Non-pigmented ciliary epithelial cell (primary cell): ENCODE data around the gene SLC7A11.
A peak's percentile ranks its signal among the peaks of the same experiment; 100 is the strongest.

Experiments
- DNase-seq: peaks from one replicate; pipeline ENCODE4 v3.0.0-alpha.2; 2010; ENCODE audit warnings: low read depth

SLC7A11 gene

DNA sequence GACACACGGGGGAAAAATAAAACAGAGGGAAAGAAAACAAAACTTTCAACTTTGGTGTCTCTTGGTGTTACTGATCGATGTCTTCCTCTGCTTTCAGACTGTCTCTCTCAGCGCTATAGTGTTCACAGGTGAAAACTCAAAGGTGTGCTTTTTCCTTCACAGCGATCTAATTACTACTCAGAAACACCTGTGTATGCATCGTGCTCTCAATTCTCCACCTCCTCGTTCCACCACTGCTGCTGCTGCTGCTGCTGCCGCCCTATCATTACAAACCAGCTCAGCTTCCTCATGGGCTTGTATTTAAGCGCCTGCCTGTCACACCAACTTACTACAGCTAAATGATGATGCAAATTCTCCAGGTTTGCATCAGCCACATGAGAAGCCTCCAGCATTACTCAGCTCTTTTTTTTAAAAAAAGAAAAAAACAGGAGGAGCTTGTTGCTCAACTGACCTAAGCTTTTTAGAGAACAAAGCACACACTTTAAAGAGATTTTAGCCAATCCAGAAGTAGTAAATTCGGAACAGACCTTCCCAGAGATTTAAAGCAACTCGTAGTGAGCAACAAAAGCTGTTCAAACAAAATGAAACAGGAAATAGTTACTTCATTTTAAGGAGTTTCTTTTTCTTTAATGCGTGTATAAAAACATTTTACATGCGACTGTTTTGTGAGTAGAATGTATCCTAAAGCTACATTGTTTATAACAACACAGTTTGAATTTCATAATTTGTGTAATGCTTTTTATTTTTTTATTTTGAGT, at the start of gene SLC7A11:
Gene SLC7A11 (minus strand): TSS at position 274 of the 758 bp plus-strand sequence. CDS start 280 bp downstream, outside the sequence.
- peak; percentile 96 for DNase-seq

DNA sequence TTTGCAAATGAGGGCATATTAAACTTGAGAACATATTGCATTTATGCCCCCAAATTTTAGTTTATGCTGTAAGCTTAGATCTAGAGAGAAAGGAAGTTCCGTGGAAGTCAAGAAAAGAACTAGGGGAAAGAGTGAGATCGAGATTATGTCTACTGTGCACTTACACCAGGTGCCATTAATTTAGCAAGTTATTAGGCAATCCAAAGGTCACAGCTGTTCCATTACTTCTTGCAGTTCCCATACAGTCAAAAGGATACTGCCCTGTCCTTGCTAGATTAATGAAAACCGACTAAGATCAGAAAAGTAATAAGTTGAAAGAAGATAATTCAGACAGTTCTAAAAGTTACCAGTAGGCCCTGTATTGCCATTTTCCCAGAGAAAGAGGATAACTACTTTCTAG, 49.3 kb upstream of the SLC7A11 start:
- DNase-seq: no peak

DNA sequence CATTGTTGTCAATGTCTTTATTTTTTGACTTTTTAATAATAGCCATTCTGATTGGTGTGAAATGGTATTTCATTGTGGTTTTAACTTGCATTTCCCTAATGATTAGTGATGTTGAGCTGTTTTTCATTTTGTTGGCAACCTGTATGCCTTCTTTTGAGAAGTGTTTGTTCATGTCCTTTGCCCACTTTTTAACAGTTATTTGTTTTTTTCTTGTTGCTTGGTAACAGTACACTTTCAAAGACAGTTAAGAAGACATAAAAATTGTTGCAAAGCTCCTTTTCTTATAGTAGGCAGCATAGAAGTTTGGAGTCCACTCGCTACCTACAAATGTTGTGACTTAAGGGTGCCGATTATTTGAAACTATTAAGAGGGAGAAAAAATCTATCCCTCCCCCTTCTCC, 48.7 kb upstream of the SLC7A11 start:
- no peak for DNase-seq

DNA sequence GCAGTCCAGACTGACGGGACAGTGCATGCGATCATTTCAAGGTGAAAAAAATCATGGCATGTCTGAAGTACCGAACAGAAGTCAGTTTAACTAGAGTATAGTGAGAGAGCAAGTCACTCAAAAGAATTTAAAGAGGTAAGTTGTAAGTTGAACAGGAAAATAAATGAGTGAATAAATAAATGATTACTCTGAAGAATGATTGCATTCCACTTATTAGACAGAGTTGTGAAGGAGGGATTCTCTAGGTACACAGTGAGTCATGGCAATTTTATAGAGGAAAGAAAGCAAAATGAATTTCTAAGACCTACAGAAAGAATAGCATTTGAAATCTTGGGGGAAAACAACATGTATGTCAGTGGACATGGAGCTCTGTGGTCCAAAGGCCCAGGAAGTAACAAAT, 37.1 kb upstream of the SLC7A11 start:
- no peak for DNase-seq

DNA sequence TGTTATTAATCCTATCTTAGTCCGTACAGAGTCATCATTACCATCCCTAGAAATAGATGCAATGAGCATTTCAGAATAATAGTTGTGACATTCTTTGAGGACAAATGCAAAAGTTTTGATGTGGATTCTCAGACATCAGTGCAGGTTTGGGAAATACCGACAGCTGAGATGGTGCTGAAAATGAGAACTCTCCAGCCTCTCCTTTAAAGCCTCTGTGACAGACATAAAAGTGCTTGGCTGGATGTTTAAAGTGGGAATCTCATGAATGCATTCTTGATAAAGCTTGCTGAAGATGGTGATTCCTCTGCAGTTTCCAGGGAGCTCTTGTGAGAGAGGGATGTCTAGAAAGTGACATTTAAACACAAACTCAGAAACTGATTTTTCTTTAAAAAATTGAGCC, 35.0 kb upstream of the SLC7A11 start:
- DNase-seq: no peak

DNA sequence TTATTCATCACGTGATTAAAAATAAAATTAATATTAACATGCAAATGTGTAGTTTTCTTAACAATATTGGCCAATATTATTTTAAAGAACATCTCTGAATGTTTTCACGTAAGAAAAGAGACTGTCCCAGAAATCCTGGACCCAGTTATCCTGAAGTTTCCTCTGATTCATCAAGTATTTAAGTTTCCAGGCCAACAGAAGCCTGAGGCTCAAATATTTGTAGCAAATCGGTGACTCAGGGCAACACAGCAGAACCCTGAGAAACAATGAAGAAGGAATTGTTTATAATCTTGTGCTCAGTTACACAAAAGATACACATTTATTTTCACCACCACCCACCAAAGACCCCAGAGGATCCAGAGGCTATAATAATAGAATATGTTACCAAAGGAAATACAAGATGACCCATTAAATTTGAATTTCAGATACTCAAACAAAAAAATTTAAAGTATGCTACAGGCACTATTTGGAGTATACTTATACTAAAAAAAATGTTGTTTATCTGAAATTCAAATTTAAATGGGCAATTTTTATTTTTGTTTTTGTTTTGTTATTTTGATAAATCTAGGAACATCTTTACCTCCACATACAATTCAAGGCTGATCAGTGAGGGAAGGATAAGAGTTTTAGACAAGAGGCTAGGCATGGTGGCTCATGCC, 33.9 kb upstream of the SLC7A11 start:
- DNase-seq: peak; percentile 53

DNA sequence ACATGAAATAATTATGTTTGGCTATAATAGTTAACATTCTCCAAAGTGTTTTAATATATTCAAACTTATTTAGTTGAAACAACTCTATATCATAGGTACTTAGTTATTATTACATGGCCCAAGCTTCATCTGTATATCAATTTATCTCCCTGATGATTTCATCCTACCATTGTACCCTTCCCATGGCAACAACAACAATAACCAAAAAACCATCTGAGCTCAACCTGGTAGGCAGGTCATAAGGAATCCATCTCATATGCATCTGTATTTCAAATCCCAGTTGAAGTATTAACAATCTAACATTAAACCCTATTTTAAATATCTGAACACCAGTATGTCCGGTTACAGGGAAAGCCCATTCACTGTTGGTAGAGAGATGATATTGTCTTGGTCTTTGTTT, 33.1 kb upstream of the SLC7A11 start:
- no peak for DNase-seq

DNA sequence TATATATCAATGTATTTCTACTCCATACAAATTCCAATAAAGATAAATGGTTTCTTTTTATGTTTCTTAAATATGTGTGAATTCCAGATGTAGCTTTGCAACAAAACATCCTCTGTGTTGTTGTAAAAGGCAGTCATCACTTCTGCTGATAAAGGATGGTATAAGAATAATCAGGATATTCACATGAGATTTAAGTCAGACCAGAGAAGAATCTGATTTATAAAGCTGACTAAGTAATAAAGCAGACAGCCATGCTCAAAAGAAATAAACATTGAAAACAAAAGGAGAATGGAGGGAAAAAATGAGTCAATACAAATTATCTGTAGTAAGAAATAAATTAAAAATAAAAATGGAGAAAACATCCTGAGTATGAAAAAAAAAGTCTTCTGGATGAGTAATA, 27.0 kb upstream of the SLC7A11 start:
- no peak for DNase-seq

DNA sequence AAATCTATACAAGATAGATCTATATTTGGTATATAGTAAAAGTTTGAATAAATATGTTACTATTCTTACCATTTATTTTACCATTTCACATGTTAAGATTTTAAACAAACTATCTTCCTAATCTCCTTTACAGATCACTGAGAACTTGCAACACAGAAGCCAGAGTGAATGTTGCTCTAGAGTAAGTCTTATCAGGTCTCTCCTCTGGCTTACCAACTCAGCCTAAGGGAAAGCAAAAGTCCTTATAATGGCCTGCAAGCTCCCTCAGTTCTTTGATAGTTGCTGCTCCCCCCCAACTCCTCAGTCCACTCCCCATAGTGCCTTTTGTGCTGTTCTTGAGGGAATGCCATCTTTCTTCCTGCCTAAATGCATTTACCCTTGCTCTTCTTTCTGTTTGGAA, 25.7 kb upstream of the SLC7A11 start:
- DNase-seq: no peak

DNA sequence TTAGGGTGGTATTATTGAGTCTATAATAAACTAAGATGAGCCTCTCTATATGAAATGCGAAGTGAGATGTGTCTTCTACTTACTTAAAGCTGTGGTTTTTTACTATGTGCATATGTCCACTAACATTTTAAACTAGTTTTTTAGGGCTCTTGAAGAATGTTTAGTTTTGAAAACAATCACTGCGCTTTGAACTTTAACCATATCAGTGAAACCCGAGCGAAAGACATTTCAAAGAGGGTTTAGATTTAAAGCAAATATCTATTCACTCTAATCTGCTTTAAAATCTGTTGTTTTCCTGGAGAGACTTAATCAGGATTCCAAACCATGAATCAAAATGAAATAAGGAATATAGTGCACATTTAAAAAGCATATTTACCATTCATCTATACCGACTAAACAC, 24.8 kb upstream of the SLC7A11 start:
- DNase-seq: no peak

DNA sequence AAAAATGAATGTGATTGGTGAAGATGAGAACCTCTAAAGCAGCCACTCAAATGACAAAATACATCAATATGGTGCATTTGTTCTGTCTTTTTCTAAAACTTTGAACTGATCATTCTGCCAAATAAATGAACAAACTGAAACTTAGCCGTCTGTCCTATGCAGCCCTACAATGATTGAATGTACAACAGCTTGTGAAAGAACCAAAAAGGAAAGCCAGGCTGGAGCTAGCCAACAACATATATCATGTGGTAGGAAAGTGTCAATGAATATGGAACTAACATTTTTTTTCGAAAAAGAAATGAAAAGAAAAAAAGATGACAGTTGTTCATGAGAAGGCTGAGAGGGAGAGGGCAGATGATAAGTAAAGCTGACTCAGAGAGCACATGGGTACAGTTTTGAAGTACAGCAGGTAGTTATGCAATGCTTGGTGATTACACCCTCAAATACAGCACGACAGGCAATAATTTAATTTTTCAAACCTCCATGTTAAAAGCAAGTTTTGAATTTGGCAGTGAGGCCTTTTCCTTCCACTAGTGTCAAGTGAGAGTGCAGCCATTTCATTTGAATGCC, 21.2 kb upstream of the SLC7A11 start:
- no peak for DNase-seq

DNA sequence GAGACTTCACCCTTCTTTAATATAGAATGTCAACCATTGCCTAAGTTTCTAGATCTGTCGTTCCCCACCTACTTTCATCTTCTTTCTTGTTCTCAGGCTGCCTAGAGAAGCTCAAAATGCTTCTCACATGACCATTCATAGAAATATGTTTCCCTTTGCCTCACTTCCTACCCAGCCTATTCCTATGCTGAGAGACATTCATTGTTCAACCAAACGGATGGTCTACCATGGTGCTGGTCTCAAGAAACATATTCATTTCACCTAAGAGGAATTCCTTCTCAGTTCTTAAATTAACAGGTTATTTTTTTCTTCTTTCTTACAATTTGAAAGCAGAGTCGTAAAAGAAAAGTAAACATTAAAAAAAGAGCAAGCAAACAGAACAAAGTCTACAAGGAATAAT, 20.3 kb upstream of the SLC7A11 start:
- no peak for DNase-seq

DNA sequence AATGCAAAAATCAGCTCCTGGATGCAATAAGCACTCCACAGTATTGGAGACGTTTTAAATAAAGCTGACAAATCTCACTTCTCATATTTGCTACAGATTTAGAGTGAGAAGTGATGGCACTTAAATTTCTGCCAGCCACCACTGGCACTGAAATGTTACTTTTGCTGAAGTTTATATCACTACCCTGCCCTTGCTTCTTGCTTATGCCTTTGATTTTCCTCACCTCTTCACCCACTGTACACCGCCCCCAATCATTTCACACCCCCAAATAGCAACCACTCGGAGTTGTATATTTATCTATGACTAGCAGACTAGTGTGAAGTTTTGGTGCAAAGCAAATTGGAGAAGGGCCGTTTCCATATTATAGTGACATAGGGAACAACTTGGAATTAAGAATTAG, 19.9 kb upstream of the SLC7A11 start:
- DNase-seq: no peak

DNA sequence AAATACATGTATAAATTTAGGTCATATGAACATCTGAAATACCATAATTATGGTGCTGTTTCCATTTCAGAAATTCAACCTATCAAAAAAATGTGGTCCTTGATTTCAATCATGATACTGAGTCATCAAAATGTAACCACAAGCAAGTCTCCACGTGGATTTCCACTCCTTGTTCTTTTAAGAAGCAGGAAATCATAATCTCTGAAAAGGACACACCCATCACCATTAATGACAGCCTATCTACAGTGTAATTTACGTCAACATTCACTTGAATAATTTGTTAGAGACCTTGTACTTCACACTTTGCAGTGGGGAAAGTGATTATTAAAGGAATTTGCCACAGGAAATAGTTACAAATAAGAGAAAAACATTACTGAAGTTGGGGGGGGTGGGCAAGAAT, 17.7 kb upstream of the SLC7A11 start:
- DNase-seq: no peak

DNA sequence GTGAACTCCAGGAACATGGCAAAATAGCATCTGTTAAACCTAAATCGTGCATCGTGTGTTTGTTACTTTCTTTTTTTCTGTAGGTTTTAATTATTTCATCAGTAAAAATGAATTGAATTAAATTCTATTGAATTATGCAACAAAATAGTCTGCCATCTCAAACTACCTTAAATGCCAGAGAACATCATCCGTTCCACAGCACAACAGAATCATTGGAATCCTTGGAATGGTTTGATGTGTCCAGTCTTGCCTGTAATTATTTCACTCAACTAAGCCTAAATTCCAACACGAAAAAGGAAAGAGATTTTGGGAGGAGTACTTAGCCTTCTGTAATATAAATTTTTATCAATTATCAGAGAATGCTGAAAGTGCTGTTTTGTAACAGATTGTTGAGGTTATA, 17.1 kb upstream of the SLC7A11 start:
- DNase-seq: no peak

DNA sequence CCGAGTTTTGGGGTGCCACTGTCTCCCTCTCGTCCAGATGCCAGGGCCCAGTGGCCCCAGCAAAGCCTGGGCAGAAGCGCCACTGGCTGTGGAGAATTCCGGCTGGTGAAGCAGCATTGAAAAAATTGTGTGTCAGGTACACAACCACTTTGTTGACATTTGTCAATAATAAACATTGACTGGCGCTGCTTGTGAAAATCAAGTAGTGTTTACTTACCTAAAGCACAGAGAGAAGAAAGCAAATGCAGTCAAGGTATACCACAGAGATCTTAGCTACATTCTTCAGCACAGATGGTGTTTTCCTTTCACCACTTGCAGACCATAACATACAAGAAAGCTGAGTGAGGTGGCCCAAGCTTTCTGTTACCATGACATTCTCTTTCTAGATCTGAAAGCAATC, 14.5 kb upstream of the SLC7A11 start:
- DNase-seq: no peak

DNA sequence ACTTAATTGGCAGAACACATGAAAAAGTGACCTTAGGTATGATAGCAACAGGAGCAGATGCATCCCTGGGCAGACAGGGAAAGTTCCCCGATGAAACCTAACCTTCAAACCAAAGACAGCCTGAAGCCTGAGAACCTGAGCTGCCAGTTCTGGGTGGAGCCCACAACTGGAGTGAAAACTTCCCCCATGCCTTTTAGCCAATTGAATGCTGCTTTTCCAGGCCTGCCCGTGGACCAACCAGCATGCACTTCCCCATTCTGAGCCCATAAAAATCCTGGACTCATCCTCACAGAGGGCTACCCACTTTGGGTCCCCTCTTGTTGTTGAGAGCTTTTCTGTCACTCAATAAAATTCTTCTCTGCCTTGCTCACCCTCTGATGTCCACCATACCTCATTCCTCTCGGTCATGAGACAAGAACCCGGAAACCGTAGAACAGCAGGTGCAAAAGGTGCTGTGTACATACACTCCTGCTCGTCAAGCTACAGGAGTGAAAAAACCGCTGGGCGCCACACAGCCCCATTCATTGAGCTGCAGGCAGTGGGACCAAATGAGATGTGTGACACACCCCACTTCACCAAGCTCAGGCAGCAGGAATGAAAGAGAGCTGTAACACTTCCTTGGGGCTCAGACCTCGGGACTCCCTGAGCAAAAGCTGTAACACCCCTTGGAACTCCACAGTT, 13.9 kb upstream of the SLC7A11 start:
- no peak for DNase-seq

DNA sequence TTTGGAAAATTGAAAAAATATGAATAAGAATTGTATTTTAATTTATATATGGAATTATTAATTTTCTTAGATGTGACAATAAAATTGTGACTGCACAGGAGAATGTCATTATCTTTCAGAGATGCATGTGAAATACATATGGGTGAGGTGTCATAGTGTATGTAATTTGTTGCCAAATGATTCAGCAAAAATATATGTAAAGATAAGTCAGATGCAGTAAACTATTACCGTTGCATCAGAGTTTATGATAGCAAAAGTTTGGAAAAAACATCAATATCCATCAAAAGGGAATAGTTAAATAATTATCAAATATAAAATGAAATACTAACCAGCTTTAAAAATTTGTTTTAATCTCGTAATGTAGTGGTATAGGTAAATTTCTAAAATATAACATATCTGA, 10.4 kb upstream of the SLC7A11 start:
- DNase-seq: no peak

DNA sequence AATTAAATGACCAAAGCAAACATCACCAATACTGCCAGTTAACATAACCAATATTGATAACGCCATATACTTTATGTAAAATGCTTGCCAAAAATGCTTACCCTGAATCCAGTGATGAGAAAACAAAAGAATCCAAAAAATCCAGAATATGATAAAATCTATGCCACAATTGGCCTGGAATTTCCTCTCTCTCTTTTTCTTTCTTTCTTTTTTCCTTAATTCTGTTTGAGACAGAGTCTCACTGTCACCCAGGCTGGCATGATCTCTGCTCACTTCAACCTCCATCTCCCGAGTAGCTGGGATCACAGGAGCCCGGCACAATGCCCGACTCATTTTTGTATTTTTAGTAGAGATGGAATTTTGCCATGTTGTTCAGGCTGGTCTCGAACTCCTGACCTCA, 9.8 kb upstream of the SLC7A11 start:
- DNase-seq: no peak

DNA sequence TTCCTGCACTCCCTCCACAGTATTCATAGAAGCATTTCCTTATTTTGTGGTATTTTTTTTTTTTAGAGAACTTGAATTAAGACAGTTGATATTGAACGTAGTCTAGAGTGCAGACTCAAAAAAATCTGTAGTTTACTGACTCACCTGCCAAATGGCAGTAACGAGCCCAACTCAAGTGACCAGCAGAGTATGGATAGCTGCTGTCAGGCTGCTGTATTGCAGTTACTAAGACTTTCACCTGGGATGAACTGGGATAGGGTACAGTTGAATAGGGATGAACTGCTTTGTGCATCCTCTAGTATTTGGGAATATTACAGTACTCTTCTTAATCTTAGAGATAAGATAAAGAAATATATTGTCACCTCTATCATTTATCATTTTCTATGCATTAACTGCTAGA, 7.0 kb upstream of the SLC7A11 start:
- DNase-seq: no peak

DNA sequence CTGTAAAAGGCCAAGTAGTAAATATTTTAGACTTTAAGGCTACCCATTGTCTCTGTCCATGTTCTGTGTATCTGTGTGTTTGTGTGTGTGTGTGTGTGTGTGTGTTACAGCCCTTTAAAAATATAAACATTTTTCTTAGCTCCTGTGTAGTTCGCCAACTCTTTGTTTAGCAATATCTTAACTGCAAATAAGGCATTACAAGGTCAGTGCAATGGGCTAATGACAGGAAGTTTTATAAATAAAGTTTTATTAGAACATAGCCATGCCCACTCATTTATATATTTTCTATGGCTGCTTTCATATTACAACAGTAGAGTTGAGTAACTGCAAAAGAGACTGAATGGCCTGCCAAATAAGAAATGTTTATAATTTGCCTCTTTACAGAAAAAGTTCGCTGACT, 5.9 kb upstream of the SLC7A11 start:
- DNase-seq: no peak

DNA sequence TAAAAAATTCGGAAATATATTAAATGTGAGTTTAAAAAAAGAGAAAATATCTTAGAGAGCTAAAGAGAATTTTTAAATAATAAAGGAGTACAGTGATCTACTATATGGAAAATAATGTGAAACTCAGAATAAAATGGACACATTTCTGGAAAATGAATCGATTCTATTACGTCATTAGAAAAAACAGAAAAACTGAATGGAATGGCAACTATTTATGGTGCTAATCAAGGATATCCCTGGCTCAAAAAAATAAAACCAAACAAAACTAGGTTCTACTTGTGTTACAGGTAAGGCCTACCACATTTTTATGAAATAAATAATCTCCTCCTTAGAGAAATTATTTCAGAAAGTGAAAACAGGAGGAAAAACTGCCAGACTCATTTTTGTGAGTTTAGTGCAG, 5.5 kb upstream of the SLC7A11 start:
- DNase-seq: no peak

DNA sequence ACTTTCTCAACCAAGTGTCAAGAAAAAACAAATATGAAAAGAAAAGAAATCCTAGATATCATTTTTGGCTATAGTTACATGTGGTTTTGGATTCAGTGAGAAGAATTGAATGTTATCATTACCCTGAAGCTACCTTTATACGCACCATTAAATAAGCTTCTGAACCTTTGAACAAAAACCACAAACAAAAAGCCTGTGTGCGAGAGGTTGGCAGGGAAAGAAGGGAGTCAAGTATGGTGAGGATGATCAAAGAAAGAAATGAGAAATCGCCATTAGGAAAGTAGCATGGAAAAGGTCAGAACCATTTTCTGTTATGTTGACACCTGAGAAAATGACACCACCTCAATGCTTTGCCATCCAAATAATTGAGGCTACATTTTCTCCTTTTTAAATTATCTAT, 1.2 kb upstream of the SLC7A11 start:
- no peak for DNase-seq
